ENCODE data around the gene MRPS35.

MRPS35 gene

GRCh38 chr12:27802936-27803335 is 92.3 kb downstream of the MRPS35 start:
- FAIRE-seq: no peak
- DNase-seq (ENCODE audit: insufficient read length, low spot score): no peak

DNA sequence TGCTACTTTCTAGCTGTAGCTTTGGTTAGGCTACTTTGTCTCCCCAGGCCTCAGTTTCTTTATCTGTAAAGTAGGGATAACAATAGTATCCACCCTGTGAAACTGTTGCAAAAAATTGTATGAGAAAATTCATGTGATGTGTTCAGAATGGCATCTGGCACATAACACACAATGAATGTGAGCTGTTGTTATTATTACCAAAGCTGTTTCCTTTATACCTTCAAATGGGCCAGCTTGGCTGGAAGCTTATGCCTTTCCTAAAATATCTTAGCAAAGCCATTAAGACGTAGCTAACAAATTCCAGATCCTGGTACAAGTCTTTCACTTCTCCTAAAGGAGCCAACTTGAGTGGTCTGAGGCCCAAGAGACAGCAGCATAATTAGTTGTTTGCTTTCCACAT is 94.6 kb downstream of the MRPS35 start:
- FAIRE-seq: no peak
- no peak for DNase-seq (ENCODE audit: insufficient read length, low spot score)

Data from GM19239 (cell line).